H1 (cell line): ENCODE data around the gene GNB1L. TPM values are rescaled to one million over a fixed set of nuclear protein-coding genes. Genes with fewer than 3 reads are reported as not detected.

Source experiments
- ATF3 ChIP-seq: IDR thresholded peaks from 2 replicates; pipeline ENCODE4 v1.6.1; 2011; ENCODE audit warnings: low read depth, mild to moderate bottlenecking, low read length; ENCODE audit not compliant: insufficient read depth
- BCL11A ChIP-seq, 2 experiments: IDR thresholded peaks; one replicate each; pipeline ENCODE4 v1.6.1; 2011; ENCODE audit warnings: low read depth in 2 of 2, low read length in 2 of 2, mild to moderate bottlenecking in 2 of 2
- polyA plus RNA-seq, 7 experiments: library from polyadenylated mRNA; depleted of rRNA in 3 of 7; stranded (reverse) in 5 of 7; unstranded in 2 of 7; fragments of >200 nt in 5 of 7; fragments of 200-250 nt in 2 of 7; gene quantifications; 1 replicate in 5 of 7; 2 replicates in 1 of 7; 4 replicates in 1 of 7; pipeline versions ENCODE4 v1.2.1 to v1.2.3, GENCODE V29; 2011 to 2013; ENCODE audit warnings: missing spikeins in 2 of 7, mixed read lengths in 2 of 7
- total RNA-seq: library from RNA; stranded (reverse); fragmentation: NEBNext Ultra II Directional; extraction: Animal tissue kit (Norgen Biotek cat#: 25700); gene quantifications from 2 replicates; pipeline ENCODE4 v1.2.1, GENCODE V29; 2021

GNB1L gene
- total and polyA plus RNA-seq, 2 of the 8 experiments (the other 6 are each of a cell fraction or from before 2014, with no cell fraction given): 14.0 to 15.6 TPM

GRCh38 chr22:19879246-19879570, 24.5 kb upstream of the GNB1L start (continued):
- TF ChIP-seq ATF3 (no peak), BCL11A (IDR thresholded peaks at IDR 0.05; ENCODE audit: low read depth in 2 of 2, low read length in 2 of 2) (no peak)
